ENCODE results near the gene LSR. TPM values are rescaled to one million over a fixed set of nuclear protein-coding genes. Genes with fewer than 3 reads are reported as not detected.
A peak's percentile ranks its signal among the peaks of the same experiment; 100 is the strongest.

The LSR gene
- total RNA-seq, 4 donors from 2014 or later: 5.1 to 19.2 (median 10.8) TPM

DNA sequence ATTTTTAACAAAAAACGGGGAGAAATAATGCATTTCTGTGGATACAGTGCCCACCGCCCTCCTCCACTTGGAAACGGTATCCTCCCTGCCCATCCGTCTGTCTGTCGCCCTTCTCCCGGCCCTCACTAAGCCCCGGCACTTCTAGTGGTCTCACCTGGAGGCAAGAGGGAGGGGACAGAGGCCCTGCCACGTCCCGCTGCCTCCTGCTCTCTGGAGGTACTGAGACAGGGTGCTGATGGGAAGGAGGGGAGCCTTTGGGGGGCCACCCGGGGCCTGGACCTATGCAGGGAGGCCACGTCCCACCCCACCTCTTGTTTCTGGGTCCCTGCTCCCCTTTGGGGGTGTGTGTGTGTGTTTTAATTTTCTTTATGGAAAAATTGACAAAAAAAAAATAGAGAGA lies 30.6 kb downstream of the LSR start:
- H3K4me3 ChIP-seq: no peak overlapping the region
- intact Hi-C loops (cut with DNase I): no loop called here
- H3K36me3 ChIP-seq: peaks cover 39 to 58% (median 53%) of the 10 kb centered on the region in 4 donors
- no peaks in the 10 kb centered on the region for H3K9me3 ChIP-seq
- no peak for DNase-seq (ENCODE audit: extremely low spot score)
- WGBS: 91% methylated on average over 11 of the region's 11 CpGs
- TF ChIP-seq POLR2A (IDR thresholded peaks at IDR 0.05; ENCODE audit: low read depth) (no peak), POLR2AphosphoS5 (IDR thresholded peaks at IDR 0.05) (no peak), CTCF (IDR thresholded peaks at IDR 0.05) (no peak), EP300 (IDR thresholded peaks at IDR 0.05) (no peak)
- no peak overlapping the region for H3K27ac ChIP-seq (replicated peaks in 1 of 4)
- peaks cover 0 to 28% (median 2%) of the 10 kb centered on the region in 4 donors for H3K27me3 ChIP-seq
- peaks cover 0 to 11% (median 0%) of the 10 kb centered on the region in 4 donors for H3K4me1 ChIP-seq

- H3K27me3 ChIP-seq: peaks cover 0 to 36% (median 2%) of the 10 kb centered on the region in 4 donors
- no peak for DNase-seq (ENCODE audit: extremely low spot score)
- WGBS: 69% methylated on average over 7 of the region's 12 CpGs
- peaks cover 36 to 50% (median 46%) of the 10 kb centered on the region in 4 donors for H3K36me3 ChIP-seq
- H3K4me3 ChIP-seq: no peak overlapping the region
- peaks cover 0 to 11% (median 0%) of the 10 kb centered on the region in 4 donors for H3K4me1 ChIP-seq
- intact Hi-C loops (cut with DNase I): no loop called here
- no peak overlapping the region for H3K27ac ChIP-seq (replicated peaks in 1 of 4)
- no peaks in the 10 kb centered on the region for H3K9me3 ChIP-seq
- peak in 1 of 2 donors; percentile 24 for TF ChIP-seq POLR2AphosphoS5 (IDR thresholded peaks at IDR 0.05)
- no peak for TF ChIP-seq CTCF (IDR thresholded peaks at IDR 0.05)
- no peak for TF ChIP-seq EP300 (IDR thresholded peaks at IDR 0.05)
- no peak for TF ChIP-seq POLR2A (IDR thresholded peaks at IDR 0.05; ENCODE audit: low read depth)
These were observed 31.4 kb downstream of the LSR start for GRCh38 chr19:35279985-35280821.

DNA sequence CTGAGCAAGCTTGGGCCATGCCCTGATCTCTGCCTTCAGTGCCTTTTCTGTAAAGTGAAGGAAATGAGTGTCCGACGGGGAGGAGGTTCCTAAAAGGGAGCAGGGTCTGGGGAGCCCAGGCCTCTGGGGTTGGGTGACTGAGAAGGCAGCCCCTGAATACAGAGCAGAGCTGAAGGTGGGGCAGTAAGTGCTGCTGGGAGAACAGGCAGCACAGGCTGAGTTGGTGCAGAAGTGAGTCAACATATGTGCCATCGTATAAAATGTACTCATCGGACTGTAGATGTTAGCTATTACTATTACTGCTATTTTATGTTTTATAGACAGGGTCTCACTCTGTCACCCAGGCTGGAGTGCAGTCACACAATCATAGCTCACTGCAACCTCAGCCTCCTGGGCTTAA lies 32.5 kb downstream of the LSR start:
- intact Hi-C loops (cut with DNase I): no loop called here
- no peaks in the 10 kb centered on the region for H3K9me3 ChIP-seq
- no peak overlapping the region for H3K4me3 ChIP-seq
- H3K36me3 ChIP-seq: peaks cover 26 to 39% (median 36%) of the 10 kb centered on the region in 4 donors
- peaks cover 0 to 38% (median 2%) of the 10 kb centered on the region in 4 donors for H3K27me3 ChIP-seq
- H3K27ac ChIP-seq (replicated peaks in 1 of 4): no peak overlapping the region
- peaks cover 0 to 11% (median 0%) of the 10 kb centered on the region in 4 donors for H3K4me1 ChIP-seq
- no peak for DNase-seq (ENCODE audit: extremely low spot score)
- no peak for TF ChIP-seq POLR2AphosphoS5 (IDR thresholded peaks at IDR 0.05)
- TF ChIP-seq CTCF (IDR thresholded peaks at IDR 0.05): no peak
- no peak for TF ChIP-seq POLR2A (IDR thresholded peaks at IDR 0.05; ENCODE audit: low read depth)
- no peak for TF ChIP-seq EP300 (IDR thresholded peaks at IDR 0.05)
- WGBS: 65% methylated on average over 4 of the region's 4 CpGs

DNA sequence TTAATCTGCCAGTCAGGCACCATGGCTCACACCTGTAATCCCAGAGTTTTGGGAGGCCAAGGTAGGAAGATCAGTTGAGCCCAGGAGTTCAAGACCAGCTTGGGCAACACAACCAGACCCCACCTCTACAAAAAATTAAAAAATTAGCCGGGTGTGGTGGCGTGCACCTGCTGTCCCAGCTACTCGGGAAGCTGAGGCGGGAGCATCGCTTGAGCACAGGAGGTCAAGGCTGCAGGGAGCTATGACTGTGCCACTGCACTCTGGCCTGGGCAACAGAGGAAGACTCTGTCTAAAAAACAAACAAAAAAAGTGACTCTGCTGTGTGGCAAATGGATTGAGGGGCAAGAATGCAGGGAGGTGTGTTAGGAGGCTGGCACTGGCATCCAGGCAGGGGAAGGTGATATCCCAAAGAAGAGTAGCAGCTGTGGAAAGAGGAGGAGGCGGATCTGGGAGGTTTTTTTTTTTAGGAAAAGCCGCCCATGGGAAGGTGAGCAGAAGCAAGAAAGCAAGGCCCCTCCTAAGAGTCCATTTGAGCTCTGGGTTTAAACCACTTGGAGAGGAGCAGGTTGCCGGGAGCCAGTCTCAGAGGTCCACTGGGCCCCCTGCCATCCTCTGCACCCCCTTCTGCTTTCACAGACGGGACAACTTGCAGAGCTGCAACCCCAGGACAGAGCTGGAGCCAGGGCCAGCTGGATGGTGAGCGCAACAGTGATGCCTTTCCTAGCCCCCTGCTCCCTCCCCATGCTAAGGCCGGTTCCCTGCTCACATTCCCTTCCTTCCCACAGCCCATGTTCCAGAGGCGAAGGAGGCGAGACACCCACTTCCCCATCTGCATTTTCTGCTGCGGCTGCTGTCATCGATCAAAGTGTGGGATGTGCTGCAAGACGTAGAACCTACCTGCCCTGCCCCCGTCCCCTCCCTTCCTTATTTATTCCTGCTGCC lies 35.6 kb downstream of the LSR start:
- peaks cover 3 to 8% (median 6%) of the 10 kb centered on the region in 4 donors for H3K36me3 ChIP-seq
- no peak overlapping the region for H3K4me3 ChIP-seq
- no peak for DNase-seq (ENCODE audit: extremely low spot score)
- H3K27me3 ChIP-seq: peaks cover 0 to 59% (median 2%) of the 10 kb centered on the region in 4 donors
- intact Hi-C loops (cut with DNase I): no loop called here
- H3K9me3 ChIP-seq: no peaks in the 10 kb centered on the region
- H3K27ac ChIP-seq (replicated peaks in 1 of 4): no peak overlapping the region
- peaks cover 0 to 11% (median 0%) of the 10 kb centered on the region in 4 donors for H3K4me1 ChIP-seq
- WGBS: 64% methylated on average over 17 of the region's 17 CpGs
- TF ChIP-seq CTCF (IDR thresholded peaks at IDR 0.05): no peak
- no peak for TF ChIP-seq POLR2A (IDR thresholded peaks at IDR 0.05; ENCODE audit: low read depth)
- TF ChIP-seq EP300 (IDR thresholded peaks at IDR 0.05): no peak
- TF ChIP-seq POLR2AphosphoS5 (IDR thresholded peaks at IDR 0.05): no peak

Data from esophagus muscularis mucosa (tissue), 4 donors.